K562 (cell line): ENCODE measurements around the gene ITLN1. TPM values are rescaled to one million over a fixed set of nuclear protein-coding genes. Genes with fewer than 3 reads are reported as not detected.
"Not testable (repeated sequence)": the region's sequence is repeated elsewhere in the genome, so short reads cannot be mapped to it uniquely, and the experiment has no call there.

ENCODE experiments used
- ATAC-seq: fragments of 200-7000 bp; cut with Tn5 transposase; 3 replicates; pipeline ENCODE4 v1.9.1; 2020; ENCODE audit warnings: moderate library complexity
- BruUV-seq: library from RNA; stranded (reverse); fragments of 400-500 nt; replicated peaks from 2 replicates; lab custom pipeline; 2021; lab: Mats Ljungman, UMichigan
- CTCF ChIA-PET: fragments of 300-600 bp; formaldehyde crosslinking; extraction: SDS; loops from one replicate; lab custom pipeline; 2021; ENCODE audit warnings: low intra/inter-chr PET ratio; lab: Yijun Ruan, JAX
- POLR2A ChIA-PET: fragments of 300-600, 350-650 bp; sonication (Branson Sonifier 250); formaldehyde crosslinking; extraction: SDS; loops from one replicate; lab custom pipeline; 2021; ENCODE audit warnings: antibody characterized with exemption, inconsistent platforms; lab: Yijun Ruan, JAX
- DNase-seq, 4 experiments: peaks; one replicate each; pipeline versions ENCODE4 v3.0.0 to v3.0.0-alpha.2; 2011 to 2018; ENCODE audit warnings: low spot score in 3 of 4, mixed read lengths in 3 of 4; ENCODE audit errors: extremely low read depth in 1 of 4
- FAIRE-seq: peaks from 2 replicates; lab custom pipeline; 2011; peaks lifted over from hg19 to GRCh38; lab: Jason Lieb, UNC
- H2AFZ ChIP-seq: 2 replicates; pipeline ENCODE4 v1.6.0; 2011; ENCODE audit warnings: low read depth, low read length, control low read depth, inconsistent platforms
- H3K27ac ChIP-seq: fragments of 200-600 bp; 3 replicates; pipeline ENCODE4 v1.8.0; 2011; ENCODE audit warnings: low read depth, mild to moderate bottlenecking, control low read depth, inconsistent platforms, low read length, moderate library complexity, mixed read lengths; ENCODE audit errors: extremely low read depth
- H3K27me3 ChIP-seq, 2 experiments: fragments of 300-600 bp in 1 of 2; 2 replicates in 1 of 2; 3 replicates in 1 of 2; pipeline versions ENCODE4 v1.6.0 to v1.8.0; 2011; ENCODE audit warnings: inconsistent platforms in 2 of 2, low read length in 2 of 2, mild to moderate bottlenecking in 1 of 2, mixed read lengths in 1 of 2, moderate library complexity in 1 of 2; ENCODE audit not compliant: control insufficient read depth in 2 of 2, insufficient read depth in 2 of 2
- H3K36me3 ChIP-seq: fragments of 300-600 bp; 3 replicates; pipeline ENCODE4 v1.8.0; 2011; ENCODE audit warnings: mild to moderate bottlenecking, low read length, inconsistent platforms; ENCODE audit not compliant: control insufficient read depth, insufficient read depth
- H3K4me1 ChIP-seq, 2 experiments: fragments of 200-600 bp in 1 of 2; replicated peaks in 1 of 2; 2 replicates in 1 of 2; 3 replicates in 1 of 2; pipeline versions ENCODE4 v1.5.1 to v1.8.0; 2011; ENCODE audit warnings: inconsistent platforms in 2 of 2, low read length in 2 of 2, mild to moderate bottlenecking in 1 of 2, mixed read lengths in 1 of 2, moderate library complexity in 1 of 2; ENCODE audit not compliant: control insufficient read depth in 2 of 2, insufficient read depth in 2 of 2
- H3K4me2 ChIP-seq: 2 replicates; pipeline ENCODE4 v1.6.1; 2011; ENCODE audit warnings: low read length, control low read depth, inconsistent platforms, mixed read lengths; ENCODE audit not compliant: insufficient read depth
- H3K4me3 ChIP-seq: fragments of 200-600 bp; sonication (generic), shearing (Covaris generic); 2 replicates; pipeline ENCODE4 v1.5.1; 2016; ENCODE audit warnings: control low read depth, inconsistent platforms
- H3K79me2 ChIP-seq: fragments of 200-600 bp; 3 replicates; pipeline ENCODE4 v1.8.0; 2011; ENCODE audit warnings: low read length, inconsistent platforms; ENCODE audit not compliant: control insufficient read depth, insufficient read depth
- H3K9ac ChIP-seq, 2 experiments: 2 replicates each; pipeline versions ENCODE4 v1.6.0 to v1.6.1; 2011; ENCODE audit warnings: low read depth in 2 of 2, low read length in 2 of 2, control low read depth in 1 of 2, inconsistent platforms in 1 of 2, mild to moderate bottlenecking in 1 of 2, mixed read lengths in 1 of 2; ENCODE audit not compliant: insufficient read depth in 1 of 2
- H3K9me1 ChIP-seq: one replicate; pipeline ENCODE4 v1.6.0; 2011; ENCODE audit warnings: inconsistent platforms, mild to moderate bottlenecking, low read length, moderate library complexity; ENCODE audit not compliant: control insufficient read depth, insufficient read depth
- H3K9me3 ChIP-seq: replicated peaks from 2 replicates; pipeline ENCODE4 v1.5.1; 2011; ENCODE audit warnings: low read depth, low read length, inconsistent platforms; ENCODE audit not compliant: control insufficient read depth, insufficient read depth
- H4K20me1 ChIP-seq: replicated peaks from 2 replicates; pipeline ENCODE4 v1.6.1; 2011; ENCODE audit warnings: low read length, inconsistent platforms, mixed read lengths; ENCODE audit not compliant: control insufficient read depth, insufficient read depth
- CEBPG ChIP-seq, 3 experiments: fragments of 200-800 bp in 1 of 3; sonication (Bioruptor generic) in 1 of 3; sonication (generic) in 1 of 3; formaldehyde crosslinking in 1 of 3; IDR thresholded peaks in 2 of 3; conservative IDR thresholded peaks in 1 of 3; 2 replicates each; pipeline versions ENCODE4 v1.6.1 to v1.8.0; 2016 to 2022; ENCODE audit warnings: missing compliant biosample characterization in 2 of 3, missing genetic modification characterization in 2 of 3, mild to moderate bottlenecking in 1 of 3, missing genetic modification reagents in 1 of 3
- DACH1 ChIP-seq: fragments of 450-650 bp; IDR thresholded peaks from 2 replicates; pipeline ENCODE4 v1.6.1; 2018; ENCODE audit not compliant: partially characterized antibody
- FOS ChIP-seq: IDR thresholded peaks from 3 replicates; pipeline ENCODE4 v1.6.1; 2011; ENCODE audit not compliant: insufficient read length; ENCODE audit errors: extremely low read depth
- KHSRP ChIP-seq: fragments of 450-650 bp; IDR thresholded peaks from 2 replicates; pipeline ENCODE4 v1.6.1; 2017
- POLR2H ChIP-seq: IDR thresholded peaks from 2 replicates; pipeline ENCODE4 v1.6.1; 2016; ENCODE audit warnings: missing genetic modification characterization, low read depth, mild to moderate bottlenecking, control low read depth, missing compliant biosample characterization, moderate library complexity
- SMARCB1 ChIP-seq: IDR thresholded peaks from 2 replicates; pipeline ENCODE4 v1.6.1; 2011; ENCODE audit warnings: improper control_type of control experiment, low read depth; ENCODE audit not compliant: insufficient read length
- ZNF253 ChIP-seq: fragments of 250-450 bp; sonication (Bioruptor Pico); conservative IDR thresholded peaks from 2 replicates; pipeline ENCODE4 v1.6.1; 2021; ENCODE audit warnings: mild to moderate bottlenecking
- WGBS: fragments of 100-300 bp; shearing (Covaris generic); methylation state at CpG from one replicate; pipeline ENCODE4 v1.1.6; 2016; ENCODE audit warnings: low coverage, mixed read lengths; ENCODE audit not compliant: insufficient coverage; ENCODE audit errors: missing lambda C conversion rate; 5-methylcytosine and 5-hydroxymethylcytosine counted together
- in situ Hi-C: fragments of 300-500 bp; cut with MboI; formaldehyde crosslinking; loops from 4 replicates; pipeline ENCODE4 v1.15.0; 2018; ENCODE audit warnings: inconsistent platforms, mixed read lengths
- intact Hi-C: fragments of 100-400 bp; cut with micrococcal nuclease; formaldehyde crosslinking; loops from 2 replicates; pipeline ENCODE4 v1.14.2; 2022
- polyA plus RNA-seq, 8 experiments: library from polyadenylated mRNA; depleted of rRNA in 4 of 8; stranded (reverse) in 5 of 8; unstranded in 3 of 8; fragments of >200 nt; fragmentation: Nextera tagmentation in 2 of 8; fragmentation: Illumina TruSeq in 1 of 8; extraction: Ambion mirVana in 2 of 8; extraction: Trizol in 1 of 8; gene quantifications; 2 replicates each; pipeline versions ENCODE4 v1.2.1 to v1.2.3, GENCODE V29; 2011 to 2014; ENCODE audit warnings: inconsistent platforms in 1 of 8, missing spikeins in 1 of 8
- total RNA-seq, 7 experiments: library from RNA; depleted of rRNA in 6 of 7; stranded (reverse); fragments of >200 nt in 6 of 7; fragmentation: Illumina TruSeq in 2 of 7; extraction: Trizol in 2 of 7; gene quantifications; 2 replicates each; pipeline versions ENCODE4 v1.2.1 to v1.2.3, GENCODE V29; 2011 to 2021; ENCODE audit warnings: low replicate concordance in 1 of 7
- TF ChIP-seq, protein P1 (sequence below), 2 experiments: IDR thresholded peaks in 1 of 2; conservative IDR thresholded peaks in 1 of 2; 2 replicates each; pipeline ENCODE4 v1.6.1; 2016; ENCODE audit warnings: low read depth in 2 of 2, mild to moderate bottlenecking in 1 of 2, missing compliant biosample characterization in 1 of 2, missing genetic modification characterization in 1 of 2, moderate library complexity in 1 of 2

The ITLN1 gene
- total and polyA plus RNA-seq, 9 of the 15 experiments (the other 6 are each of a cell fraction or from before 2014, with no cell fraction given), result not detected

DNA sequence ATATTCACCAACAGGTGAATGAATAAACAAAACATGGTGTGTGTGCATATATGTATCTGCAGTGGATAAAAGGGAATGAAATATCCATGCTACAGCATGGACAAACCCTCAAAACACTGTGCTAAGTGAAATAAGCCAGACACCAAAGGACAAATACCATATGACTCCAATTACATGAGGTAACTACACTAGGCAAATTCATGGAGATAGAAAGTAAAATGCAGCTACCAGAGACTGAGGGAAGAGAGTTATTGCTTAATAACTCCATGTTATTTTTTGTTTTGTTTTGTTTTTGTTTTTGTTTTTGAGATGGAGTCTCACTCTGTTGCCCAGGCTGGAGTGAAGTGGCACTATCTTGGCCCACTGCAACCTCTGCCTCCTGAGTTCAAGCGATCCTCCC lies 2.4 kb downstream of the ITLN1 start (continued):
- TF ChIP-seq, protein P1, sequence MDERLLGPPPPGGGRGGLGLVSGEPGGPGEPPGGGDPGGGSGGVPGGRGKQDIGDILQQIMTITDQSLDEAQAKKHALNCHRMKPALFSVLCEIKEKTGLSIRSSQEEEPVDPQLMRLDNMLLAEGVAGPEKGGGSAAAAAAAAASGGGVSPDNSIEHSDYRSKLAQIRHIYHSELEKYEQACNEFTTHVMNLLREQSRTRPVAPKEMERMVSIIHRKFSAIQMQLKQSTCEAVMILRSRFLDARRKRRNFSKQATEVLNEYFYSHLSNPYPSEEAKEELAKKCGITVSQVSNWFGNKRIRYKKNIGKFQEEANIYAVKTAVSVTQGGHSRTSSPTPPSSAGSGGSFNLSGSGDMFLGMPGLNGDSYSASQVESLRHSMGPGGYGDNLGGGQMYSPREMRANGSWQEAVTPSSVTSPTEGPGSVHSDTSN (CRISPR knock-in tag; IDR thresholded peaks at IDR 0.05; ENCODE audit: low read depth), result no peak
- TF ChIP-seq, protein P1 (tag; conservative IDR thresholded peaks at IDR 0.05; ENCODE audit: low read depth), result no peak
- TF ChIP-seq SMARCB1, result no peak
- TF ChIP-seq FOS, result no peak
- no peak for TF ChIP-seq KHSRP
- TF ChIP-seq POLR2H (tag), result no peak
- no peak for TF ChIP-seq ZNF253 (CRISPR knock-in tag)
- no peak for TF ChIP-seq DACH1
- TF ChIP-seq CEBPG (CRISPR knock-in tag; IDR thresholded peaks at IDR 0.05), result no peak
- no peak for TF ChIP-seq CEBPG (tag; conservative IDR thresholded peaks at IDR 0.05 in 1 of 2, IDR thresholded peaks at IDR 0.05 in 1 of 2)

DNA sequence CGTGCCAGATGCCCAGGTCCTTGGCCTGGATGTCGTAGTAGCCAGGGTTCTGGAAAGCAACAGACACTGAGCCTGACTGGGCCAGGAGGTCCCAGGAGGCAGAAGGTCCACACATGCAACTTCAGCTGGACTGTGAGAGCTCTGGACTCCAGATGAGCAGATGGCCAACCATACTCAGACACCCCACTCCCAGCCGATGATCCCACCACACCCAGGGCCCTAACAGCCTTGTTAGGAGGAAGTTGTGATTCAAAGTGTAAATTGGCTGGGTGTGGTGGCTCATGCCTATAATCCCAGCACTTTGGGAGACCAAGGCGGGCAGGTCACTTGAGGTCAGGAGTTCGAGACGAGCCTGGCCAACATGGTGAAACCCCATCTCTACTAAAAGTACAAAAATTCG lies 3.7 kb downstream of the ITLN1 start:
- intact Hi-C loops, H3K4me1 ChIP-seq, CTCF ChIA-PET, in situ Hi-C loops, FAIRE-seq, H3K9ac ChIP-seq, BruUV-seq, H3K79me2 ChIP-seq, DNase-seq, H3K36me3 ChIP-seq, H3K4me3 ChIP-seq, H3K9me1 ChIP-seq, H3K4me2 ChIP-seq, ATAC-seq, POLR2A ChIA-PET, H3K27ac ChIP-seq, H3K9me3 ChIP-seq, H4K20me1 ChIP-seq, H2AFZ ChIP-seq: not testable (repeated sequence)
- peaks cover 7 to 43% of the 10 kb centered on the region in 2 experiments; a peak in 4 of 5 replicates for H3K27me3 ChIP-seq
- WGBS, result 0% methylated on average over 6 of the region's 7 CpGs
